DMS114 treated with DMSO at 0.1 percent for 48 hours (cell line): ENCODE measurements around the gene RCBTB1.

Source experiments
- DNase-seq: peaks from one replicate; lab custom pipeline; 2025; ENCODE audit not compliant: unreplicated experiment; lab: John Stamatoyannopoulos, UW

Gene RCBTB1

GRCh38 chr13:49561062-49561410 lies 24.3 kb downstream of the RCBTB1 start:
- no peak for DNase-seq

- no peak for DNase-seq
Measured at GRCh38 chr13:49560270-49561061, 24.9 kb downstream of the RCBTB1 start.

DNA sequence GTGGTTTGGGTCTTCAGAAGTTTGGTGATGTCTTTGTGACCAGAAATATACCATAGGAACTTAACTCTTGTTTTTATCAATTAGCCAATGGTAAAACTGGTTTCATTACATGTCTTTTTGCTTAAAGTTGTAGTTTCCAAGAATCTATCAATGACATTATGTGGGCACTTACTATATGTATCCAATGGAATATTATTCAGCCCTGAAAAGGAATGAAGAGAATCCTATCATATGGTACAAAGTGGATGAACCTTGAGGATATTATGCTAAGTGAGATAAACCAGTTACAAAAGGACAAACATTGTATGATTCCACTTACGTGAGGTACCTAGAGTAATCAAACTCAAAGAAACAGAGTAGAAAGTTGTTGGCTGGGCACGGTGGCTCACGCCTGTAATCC lies 26.4 kb downstream of the RCBTB1 start:
- DNase-seq = no peak

- DNase-seq = no peak
Measured at GRCh38 chr13:49554387-49554786, 31.0 kb downstream of the RCBTB1 start.

GRCh38 chr13:49553888-49554287 lies 31.5 kb downstream of the RCBTB1 start:
- no peak for DNase-seq

GRCh38 chr13:49550942-49551644 lies 34.3 kb downstream of the RCBTB1 start:
- DNase-seq = no peak

- no peak for DNase-seq
Measured at GRCh38 chr13:49549289-49549688, 36.1 kb downstream of the RCBTB1 start.

DNA sequence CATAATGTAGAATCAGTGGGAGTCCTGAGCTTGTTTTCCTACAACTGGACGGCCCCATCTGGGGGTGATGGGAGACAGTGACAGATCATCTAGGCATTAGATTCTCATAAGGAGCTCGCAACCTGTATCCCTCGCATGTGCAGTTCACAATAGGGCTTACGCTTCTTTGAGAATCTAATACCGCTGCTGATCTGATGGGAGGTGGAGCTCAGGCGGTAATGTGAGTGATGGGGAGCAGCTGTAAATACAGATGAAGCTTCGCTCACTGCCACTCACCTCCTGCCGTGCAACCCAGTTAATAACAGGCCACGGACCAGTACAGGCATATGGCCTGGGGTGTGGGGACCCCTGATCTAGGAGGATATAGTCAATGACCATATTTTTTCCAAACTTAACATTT lies 38.8 kb downstream of the RCBTB1 start:
- DNase-seq = no peak

GRCh38 chr13:49545661-49546060 lies 39.7 kb downstream of the RCBTB1 start:
- DNase-seq = no peak

DNA sequence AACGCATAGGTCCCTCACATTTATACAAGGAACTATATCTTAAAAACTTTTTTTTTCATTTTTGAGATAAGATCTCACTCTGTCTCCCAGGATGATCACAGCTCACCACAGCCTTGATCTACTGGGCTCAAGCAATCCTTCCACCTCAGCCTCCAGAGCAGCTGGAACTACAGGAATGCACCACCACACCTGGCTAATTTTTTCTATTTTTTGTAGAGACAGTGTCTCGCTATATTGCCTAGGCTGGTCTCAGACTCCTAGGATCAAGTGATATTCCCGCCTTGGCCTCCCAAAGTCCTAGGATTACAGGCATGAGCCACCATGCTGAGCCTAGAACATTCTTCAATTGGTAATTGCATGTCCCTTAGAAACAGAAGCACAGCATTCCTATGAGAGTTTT lies 41.7 kb downstream of the RCBTB1 start:
- DNase-seq = no peak

- no peak for DNase-seq
Measured at GRCh38 chr13:49540552-49540951, 44.8 kb downstream of the RCBTB1 start.

DNA sequence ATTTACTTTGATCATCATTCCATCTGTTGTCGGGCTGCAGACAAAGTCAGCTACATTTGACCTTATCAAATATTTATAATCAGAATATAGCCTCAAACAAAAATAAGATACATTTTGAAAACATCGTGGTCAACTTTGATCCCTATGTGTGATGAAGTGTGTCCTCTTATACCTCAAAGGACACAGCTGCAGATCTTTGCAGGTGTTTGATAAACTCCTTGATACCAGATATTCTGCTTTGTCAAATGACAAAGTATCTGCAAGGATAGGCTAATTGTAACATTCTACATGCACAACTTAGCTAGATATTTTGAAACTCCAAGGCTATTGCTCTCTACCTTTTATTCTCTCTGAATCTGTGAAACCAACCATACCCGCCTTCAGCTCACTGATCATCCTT lies 45.6 kb downstream of the RCBTB1 start:
- DNase-seq = no peak

- DNase-seq = no peak
Measured at GRCh38 chr13:49539313-49539712, 46.0 kb downstream of the RCBTB1 start.

GRCh38 chr13:49538404-49538803 lies 47.0 kb downstream of the RCBTB1 start:
- no peak for DNase-seq

GRCh38 chr13:49536144-49536873 lies 49.0 kb downstream of the RCBTB1 start:
- DNase-seq = no peak

DNA sequence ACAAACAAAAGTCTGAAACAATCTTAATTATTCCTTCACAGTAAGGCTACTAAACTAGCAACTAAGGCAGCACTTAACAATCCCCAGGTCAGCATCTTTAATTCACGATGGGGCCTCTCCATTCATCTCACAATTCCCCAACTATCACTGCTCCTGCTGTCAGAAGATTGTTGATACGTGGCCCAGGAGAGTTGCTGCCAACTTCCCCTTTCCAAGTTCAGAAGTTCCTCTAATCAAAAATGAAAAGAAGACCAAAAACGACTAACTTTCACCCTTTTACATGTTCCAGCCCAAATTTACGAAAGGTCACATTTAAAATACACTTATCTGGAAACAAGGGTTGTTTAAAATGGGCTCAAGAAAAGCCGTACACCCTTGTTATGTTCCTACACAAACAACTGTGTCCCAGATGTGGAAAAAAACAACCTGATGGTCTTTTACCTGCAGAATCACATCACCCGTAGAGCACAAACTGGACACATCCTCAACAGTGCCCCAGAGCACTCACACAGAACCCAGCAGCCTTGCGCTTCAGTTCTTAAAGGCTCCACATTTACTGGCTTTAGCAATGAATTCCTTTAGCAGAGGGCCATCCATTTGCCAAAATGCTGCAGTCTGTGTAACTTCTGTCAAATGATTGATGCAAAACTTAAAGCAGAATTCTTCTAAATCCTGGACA lies 51.6 kb downstream of the RCBTB1 start:
- no peak for DNase-seq

DNA sequence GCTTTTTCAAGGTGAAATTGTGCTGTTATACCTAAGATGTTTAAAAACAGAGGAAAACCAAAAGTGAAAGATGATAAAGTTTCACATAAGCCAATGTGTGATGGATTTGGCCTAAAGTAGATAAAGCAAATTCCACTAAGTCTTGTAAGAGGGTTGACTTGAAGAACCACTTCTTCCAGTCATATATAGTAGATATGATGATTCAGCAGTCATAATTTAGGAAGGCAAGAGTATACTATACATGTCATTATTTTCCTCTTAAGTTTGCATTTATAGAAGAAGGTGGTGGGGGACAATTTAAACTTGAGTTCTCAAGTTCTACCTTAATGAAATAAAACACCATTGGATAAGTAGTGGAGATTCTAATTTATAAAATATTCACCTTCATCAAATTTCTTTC lies 52.3 kb downstream of the RCBTB1 start:
- no peak for DNase-seq

- DNase-seq = no peak
Measured at GRCh38 chr13:49532593-49532992, 52.8 kb downstream of the RCBTB1 start.

DNA sequence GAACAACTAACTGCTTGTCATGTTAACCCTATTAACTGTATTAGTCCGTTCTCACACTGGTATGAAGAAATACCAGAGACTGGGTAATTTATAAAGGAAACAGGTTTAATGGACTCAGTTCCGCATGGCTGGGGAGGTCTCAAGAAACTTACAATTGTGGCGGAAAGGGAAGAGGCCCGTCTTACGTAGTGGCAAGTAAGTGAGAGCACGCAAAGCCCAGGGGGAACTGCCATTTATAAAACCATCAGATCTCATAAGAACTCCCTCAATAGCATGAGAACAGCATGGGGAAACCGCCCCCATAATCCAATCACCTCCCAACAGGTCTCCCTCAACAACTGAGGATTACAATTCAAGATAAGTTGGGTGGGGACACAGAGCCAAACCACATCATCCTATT lies 54.9 kb downstream of the RCBTB1 start:
- no peak for DNase-seq

- no peak for DNase-seq
Measured at GRCh38 chr13:49528161-49528560, 57.2 kb downstream of the RCBTB1 start.

DNA sequence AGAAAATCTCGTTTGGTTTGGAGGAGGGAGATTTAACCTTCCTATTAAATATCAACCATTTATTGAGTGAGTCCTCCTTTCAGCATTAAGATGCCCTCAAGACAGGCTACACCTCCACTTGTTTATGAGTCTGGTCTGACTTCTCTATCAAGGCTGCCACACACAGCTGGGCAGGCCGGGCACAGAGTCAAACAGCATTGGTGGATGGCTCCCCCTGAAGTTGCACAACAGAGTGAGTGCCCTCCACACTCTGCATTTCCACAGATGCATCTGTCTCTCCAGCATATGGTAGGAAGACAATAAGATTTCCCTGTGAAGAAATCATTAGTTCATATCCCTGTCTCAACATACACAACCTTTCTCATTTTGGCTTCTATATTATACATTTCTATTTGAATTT lies 58.2 kb downstream of the RCBTB1 start:
- DNase-seq = no peak
